GM12865 (cell line): ENCODE data around the gene IFT52.
A peak's percentile ranks its signal among the peaks of the same experiment; 100 is the strongest.
"Not testable (repeated sequence)": the region's sequence is repeated elsewhere in the genome, so short reads cannot be mapped to it uniquely, and the experiment has no call there.

Source experiments
- DNase-seq: peaks from one replicate; pipeline ENCODE4 v3.0.0; 2010; ENCODE audit warnings: low read depth
- H3K4me3 ChIP-seq: 2 replicates; pipeline ENCODE4 v1.5.1; 2011; ENCODE audit warnings: mild to moderate bottlenecking, low read depth, low read length, control low read depth
- CTCF ChIP-seq: IDR thresholded peaks from 2 replicates; pipeline ENCODE4 v1.5.1; 2011; ENCODE audit warnings: low read length, control low read depth, low read depth, inconsistent platforms; ENCODE audit not compliant: insufficient read depth; ENCODE audit errors: missing control alignments

Gene IFT52

GRCh38 chr20:43586641-43587040 lies 4.1 kb upstream of the IFT52 start:
- no peak overlapping the region for H3K4me3 ChIP-seq
- no peak for TF ChIP-seq CTCF
- DNase-seq = no peak

GRCh38 chr20:43588526-43588925 lies 2.2 kb upstream of the IFT52 start:
- not testable (repeated sequence) for H3K4me3 ChIP-seq

GRCh38 chr20:43590036-43590391 lies 723 bp upstream of the IFT52 start:
- DNase-seq = peak; percentile 35
- TF ChIP-seq CTCF = no peak
- H3K4me3 ChIP-seq = peak overlapping the region; percentile 92

More at GRCh38 chr20:43588526-43588925, 2.2 kb upstream of the IFT52 start:
- DNase-seq = not testable (repeated sequence)

GRCh38 chr20:43601960-43602359 lies 11.2 kb downstream of the IFT52 start:
- not testable (repeated sequence) for H3K4me3 ChIP-seq, DNase-seq

GRCh38 chr20:43603124-43603523 lies 12.4 kb downstream of the IFT52 start:
- no peak for DNase-seq
- no peak for TF ChIP-seq CTCF

GRCh38 chr20:43605715-43606114 lies 15.0 kb downstream of the IFT52 start:
- DNase-seq = no peak
- TF ChIP-seq CTCF = no peak
- no peak overlapping the region for H3K4me3 ChIP-seq

More at GRCh38 chr20:43603124-43603523, 12.4 kb downstream of the IFT52 start:
- no peak overlapping the region for H3K4me3 ChIP-seq

GRCh38 chr20:43607278-43607677 lies 16.5 kb downstream of the IFT52 start:
- DNase-seq, H3K4me3 ChIP-seq: not testable (repeated sequence)

- no peak for DNase-seq
- no peak for TF ChIP-seq CTCF
- H3K4me3 ChIP-seq = no peak overlapping the region
Measured at GRCh38 chr20:43631598-43631997, 40.9 kb downstream of the IFT52 start.

GRCh38 chr20:43636429-43636828 lies 45.7 kb downstream of the IFT52 start:
- no peak for DNase-seq
- no peak for TF ChIP-seq CTCF
- H3K4me3 ChIP-seq = no peak overlapping the region
